ENCODE measurements around the gene NCKAP5.

The NCKAP5 gene

DNA sequence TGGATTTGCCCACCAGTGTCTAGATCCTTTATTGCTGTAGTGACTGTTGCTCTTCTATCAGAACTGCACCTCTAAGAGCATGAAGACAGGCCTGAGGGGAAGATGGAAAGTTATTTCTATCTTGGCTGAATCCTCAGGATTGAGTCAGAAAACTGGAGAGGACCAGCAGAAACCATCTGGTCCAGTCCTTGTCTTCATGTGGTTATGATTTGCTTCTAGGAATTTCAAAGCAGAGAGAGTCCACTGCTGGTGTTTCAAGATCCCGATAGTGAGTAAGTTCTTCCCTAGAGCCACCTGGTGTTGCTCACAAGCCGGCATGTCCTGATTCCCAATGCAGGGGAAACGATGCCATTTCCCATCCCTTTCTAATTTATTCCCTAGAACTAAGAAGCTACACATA, 84.2 kb downstream of the NCKAP5 start:
- TF ChIP-seq FOXA1 (IDR thresholded peaks at IDR 0.05) (no peak), CTBP1 (IDR thresholded peaks at IDR 0.05; ENCODE audit: borderline replicate concordance) (no peak), L3MBTL2 (conservative IDR thresholded peaks at IDR 0.05) (no peak), SP1 (IDR thresholded peaks at IDR 0.05) (no peak), TARDBP (IDR thresholded peaks at IDR 0.05) (no peak), LEF1 (IDR thresholded peaks at IDR 0.05; ENCODE audit: borderline replicate concordance) (no peak), SUZ12 (IDR thresholded peaks at IDR 0.05) (no peak), NFRKB (IDR thresholded peaks at IDR 0.05) (no peak), ELF4 (IDR thresholded peaks at IDR 0.05) (no peak), FOXM1 (IDR thresholded peaks at IDR 0.05; ENCODE audit: borderline replicate concordance) (no peak), BHLHE40 (IDR thresholded peaks at IDR 0.05; ENCODE audit: borderline replicate concordance) (no peak), HDGF (IDR thresholded peaks at IDR 0.05; ENCODE audit: borderline replicate concordance) (no peak), FOXK2 (IDR thresholded peaks at IDR 0.05) (no peak), PKNOX1 (IDR thresholded peaks at IDR 0.05) (no peak), ARNT (IDR thresholded peaks at IDR 0.05) (no peak), ZNF384 (IDR thresholded peaks at IDR 0.05) (no peak)

DNA sequence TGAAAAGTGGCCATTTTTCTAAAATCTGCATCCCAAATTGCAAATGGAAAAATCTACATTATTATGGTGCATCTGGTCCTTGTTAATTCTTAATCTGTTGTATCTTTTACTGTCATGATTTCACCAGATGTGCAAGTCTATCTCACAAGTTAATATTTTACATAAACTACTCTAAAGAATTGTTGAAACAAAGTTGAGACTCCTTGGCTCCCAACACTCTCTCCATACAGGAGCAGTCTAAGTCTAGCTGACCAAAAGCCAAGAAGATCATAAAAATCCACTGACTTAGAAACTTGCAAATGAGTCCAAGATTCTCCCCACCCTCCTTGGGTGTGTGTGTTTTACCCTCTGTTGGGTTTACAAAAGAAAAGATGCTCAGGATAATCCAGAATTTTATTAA, 85.1 kb downstream of the NCKAP5 start:
- ChIA-PET CTCF (no interaction called here), POLR2A (no interaction called here)
- TF ChIP-seq CTBP1 (IDR thresholded peaks at IDR 0.05; ENCODE audit: borderline replicate concordance) (no peak), SUZ12 (IDR thresholded peaks at IDR 0.05) (no peak), LEF1 (IDR thresholded peaks at IDR 0.05; ENCODE audit: borderline replicate concordance) (no peak), NFRKB (IDR thresholded peaks at IDR 0.05) (no peak), PKNOX1 (IDR thresholded peaks at IDR 0.05) (no peak), TARDBP (IDR thresholded peaks at IDR 0.05) (no peak), FOXK2 (IDR thresholded peaks at IDR 0.05) (no peak), L3MBTL2 (conservative IDR thresholded peaks at IDR 0.05) (no peak), SP1 (IDR thresholded peaks at IDR 0.05) (no peak), ZNF384 (IDR thresholded peaks at IDR 0.05) (no peak), HDGF (IDR thresholded peaks at IDR 0.05; ENCODE audit: borderline replicate concordance) (no peak), ELF4 (IDR thresholded peaks at IDR 0.05) (no peak), FOXA1 (IDR thresholded peaks at IDR 0.05) (no peak), ARNT (IDR thresholded peaks at IDR 0.05) (no peak), FOXM1 (IDR thresholded peaks at IDR 0.05; ENCODE audit: borderline replicate concordance) (no peak), BHLHE40 (IDR thresholded peaks at IDR 0.05; ENCODE audit: borderline replicate concordance) (no peak)
- no peak for DNase-seq (ENCODE audit: extremely low spot score)

More for the DNA sequence above, 84.2 kb downstream of the NCKAP5 start:
- CTCF ChIA-PET, result no interaction called here
- no peak for DNase-seq (ENCODE audit: extremely low spot score)
- POLR2A ChIA-PET, result no interaction called here

- no peak for TF ChIP-seq SP1 (IDR thresholded peaks at IDR 0.05)
- no peak for TF ChIP-seq SUZ12 (IDR thresholded peaks at IDR 0.05)
- TF ChIP-seq ARNT (IDR thresholded peaks at IDR 0.05), result no peak
- no peak for TF ChIP-seq TARDBP (IDR thresholded peaks at IDR 0.05)
- no peak for TF ChIP-seq ZNF384 (IDR thresholded peaks at IDR 0.05)
- no peak for TF ChIP-seq L3MBTL2 (conservative IDR thresholded peaks at IDR 0.05)
- no peak for TF ChIP-seq FOXA1 (IDR thresholded peaks at IDR 0.05)
- no peak for TF ChIP-seq PKNOX1 (IDR thresholded peaks at IDR 0.05)
- ChIA-PET CTCF (no interaction called here), POLR2A (no interaction called here)
- no peak for DNase-seq (ENCODE audit: extremely low spot score)
Measured at GRCh38 chr2:133480707-133481429, 87.4 kb downstream of the NCKAP5 start.

DNA sequence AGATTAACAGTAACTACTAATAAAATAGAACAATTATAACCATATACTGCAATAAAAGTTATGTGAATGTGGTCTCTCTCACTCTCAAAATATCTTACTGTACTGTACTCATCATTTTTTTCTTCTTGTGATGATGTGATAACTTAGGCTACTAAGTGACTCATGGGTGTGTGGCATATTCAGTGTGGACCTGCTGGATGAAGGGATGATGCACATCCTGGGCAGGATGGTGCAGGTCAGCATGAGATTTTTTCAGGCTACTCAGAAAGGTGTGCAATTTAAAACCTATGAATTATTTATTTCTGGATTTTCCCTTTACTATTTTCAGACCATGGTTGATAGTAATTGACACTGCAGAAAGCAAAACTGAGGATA, 90.7 kb downstream of the NCKAP5 start:
- DNase-seq (ENCODE audit: extremely low spot score), result no peak
- POLR2A ChIA-PET, result no interaction called here
- TF ChIP-seq SUZ12 (IDR thresholded peaks at IDR 0.05), result no peak
- no peak for TF ChIP-seq LEF1 (IDR thresholded peaks at IDR 0.05; ENCODE audit: borderline replicate concordance)
- TF ChIP-seq TARDBP (IDR thresholded peaks at IDR 0.05), result no peak
- no peak for TF ChIP-seq ELF4 (IDR thresholded peaks at IDR 0.05)
- TF ChIP-seq SP1 (IDR thresholded peaks at IDR 0.05), result no peak
- no peak for TF ChIP-seq CTBP1 (IDR thresholded peaks at IDR 0.05; ENCODE audit: borderline replicate concordance)
- no peak for TF ChIP-seq FOXK2 (IDR thresholded peaks at IDR 0.05)
- TF ChIP-seq FOXA1 (IDR thresholded peaks at IDR 0.05), result no peak
- TF ChIP-seq L3MBTL2 (conservative IDR thresholded peaks at IDR 0.05), result no peak
- no peak for TF ChIP-seq FOXM1 (IDR thresholded peaks at IDR 0.05; ENCODE audit: borderline replicate concordance)
- no peak for TF ChIP-seq ARNT (IDR thresholded peaks at IDR 0.05)
- no peak for TF ChIP-seq ZNF384 (IDR thresholded peaks at IDR 0.05)
- TF ChIP-seq NFRKB (IDR thresholded peaks at IDR 0.05), result no peak
- TF ChIP-seq PKNOX1 (IDR thresholded peaks at IDR 0.05), result no peak
- TF ChIP-seq HDGF (IDR thresholded peaks at IDR 0.05; ENCODE audit: borderline replicate concordance), result no peak
- TF ChIP-seq BHLHE40 (IDR thresholded peaks at IDR 0.05; ENCODE audit: borderline replicate concordance), result no peak
- CTCF ChIA-PET, result no interaction called here

DNA sequence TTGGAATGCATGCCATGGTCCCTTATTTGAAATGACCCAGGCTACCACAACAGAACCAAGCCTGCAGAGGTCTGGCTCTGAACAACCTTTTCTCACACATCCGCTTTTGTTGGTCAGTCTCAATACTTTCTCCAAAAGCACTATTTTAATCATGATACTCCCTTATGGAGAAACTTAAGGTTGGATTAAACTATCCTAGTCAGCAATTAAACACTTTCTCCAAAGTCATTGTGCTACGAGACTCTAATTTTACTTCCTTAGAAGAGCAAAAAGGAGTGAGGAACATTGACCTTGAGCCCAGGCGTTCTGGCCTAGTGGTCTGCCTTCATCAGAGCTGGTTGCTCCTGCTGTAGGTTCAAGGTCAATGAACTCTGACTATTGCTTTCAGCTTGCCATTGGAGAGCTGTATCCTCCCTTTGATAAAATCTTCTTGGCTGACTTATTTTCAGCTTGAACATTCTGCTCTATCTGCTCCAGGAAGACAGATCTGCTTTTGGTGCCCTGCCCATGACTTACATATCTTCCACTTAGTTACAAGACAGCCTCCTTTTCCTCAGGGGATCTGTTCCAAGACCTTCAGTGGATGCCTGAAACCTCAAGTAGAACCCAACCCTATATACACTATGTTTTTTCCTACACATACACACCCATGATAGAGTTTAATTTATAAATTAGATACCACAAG, 91.2 kb downstream of the NCKAP5 start:
- ChIA-PET POLR2A (no interaction called here), CTCF (no interaction called here)
- TF ChIP-seq CTBP1 (IDR thresholded peaks at IDR 0.05; ENCODE audit: borderline replicate concordance) (no peak), SUZ12 (IDR thresholded peaks at IDR 0.05) (no peak), ARNT (IDR thresholded peaks at IDR 0.05) (no peak), L3MBTL2 (conservative IDR thresholded peaks at IDR 0.05) (no peak)
- no peak for DNase-seq (ENCODE audit: extremely low spot score)

Measured in HEK293T (cell line).